ENCODE data around the gene LRRC36.
A peak's percentile ranks its signal among the peaks of the same experiment; 100 is the strongest.

LRRC36 gene

GRCh38 chr16:67326472-67327309 lies at the start of gene LRRC36, which contains the start of gene KCTD19:
LRRC36 (plus strand) TSS chr16:67326815; CDS start chr16:67326863, 48 bp downstream.
KCTD19 (minus strand) TSS chr16:67326741; CDS start chr16:67326707, 34 bp downstream.
- DNase-seq (ENCODE audit: low spot score) = peak; percentile 76

- DNase-seq (ENCODE audit: low spot score) = peak; percentile 97
Observed at GRCh38 chr16:67277294-67277998, 49.2 kb upstream of the LRRC36 start.

- DNase-seq (ENCODE audit: low spot score) = peak; percentile 81
Observed at GRCh38 chr16:67277999-67278772, 48.4 kb upstream of the LRRC36 start.

GRCh38 chr16:67278773-67279295 lies 47.8 kb upstream of the LRRC36 start:
- peak; percentile 64 for DNase-seq (ENCODE audit: low spot score)

GRCh38 chr16:67279296-67280089 lies 47.1 kb upstream of the LRRC36 start, which contains the start of gene PLEKHG4:
PLEKHG4 (plus strand) TSS chr16:67279532; CDS start chr16:67280045, 513 bp downstream.
- peak; percentile 93 for DNase-seq (ENCODE audit: low spot score)

GRCh38 chr16:67280090-67281015 lies 46.3 kb upstream of the LRRC36 start:
- DNase-seq (ENCODE audit: low spot score) = no peak

GRCh38 chr16:67281536-67282446 lies 44.8 kb upstream of the LRRC36 start:
- DNase-seq (ENCODE audit: low spot score) = no peak

GRCh38 chr16:67282447-67282805 lies 44.2 kb upstream of the LRRC36 start:
- DNase-seq (ENCODE audit: low spot score) = no peak

GRCh38 chr16:67283039-67283825 lies 43.4 kb upstream of the LRRC36 start:
- DNase-seq (ENCODE audit: low spot score) = no peak

GRCh38 chr16:67283826-67284555 lies 42.6 kb upstream of the LRRC36 start:
- DNase-seq (ENCODE audit: low spot score) = no peak

- DNase-seq (ENCODE audit: low spot score) = peak; percentile 57
Observed at GRCh38 chr16:67284699-67285646, 41.6 kb upstream of the LRRC36 start.

- no peak for DNase-seq (ENCODE audit: low spot score)
Observed at GRCh38 chr16:67286441-67287235, 40.0 kb upstream of the LRRC36 start.

- no peak for DNase-seq (ENCODE audit: low spot score)
Observed at GRCh38 chr16:67287960-67288359, 38.7 kb upstream of the LRRC36 start.

- no peak for DNase-seq (ENCODE audit: low spot score)
Observed at GRCh38 chr16:67291461-67291860, 35.2 kb upstream of the LRRC36 start.

GRCh38 chr16:67294171-67294757 lies 32.4 kb upstream of the LRRC36 start:
- DNase-seq (ENCODE audit: low spot score) = no peak

Data from AG08396 (cell line).